Loucy (cell line): ENCODE results near the gene ARMC5.
A peak's percentile ranks its signal among the peaks of the same experiment; 100 is the strongest.

Experiments used
- H2AFZ ChIP-seq: fragments of 200-600 bp; sonication (generic); 2 replicates; pipeline ENCODE4 v1.6.0; 2016; ENCODE audit warnings: antibody characterized with exemption, mild to moderate bottlenecking, low read length, moderate library complexity
- H3F3A ChIP-seq: fragments of 200-600 bp; 2 replicates; pipeline ENCODE4 v1.6.0; 2016; ENCODE audit warnings: antibody characterized with exemption, low read depth, mild to moderate bottlenecking
- H3K27me3 ChIP-seq: fragments of 200-600 bp; sonication (generic); 2 replicates; pipeline ENCODE4 v1.6.1; 2014; ENCODE audit warnings: low read length, mild to moderate bottlenecking; ENCODE audit not compliant: insufficient read depth, poor library complexity, severe bottlenecking
- H3K36me3 ChIP-seq: fragments of 200-600 bp; sonication (generic); 2 replicates; pipeline ENCODE4 v1.6.1; 2016; ENCODE audit warnings: low read length; ENCODE audit not compliant: insufficient read depth
- H3K4me1 ChIP-seq: fragments of 200-600 bp; sonication (generic); 2 replicates; pipeline ENCODE4 v1.5.1; 2014; ENCODE audit warnings: low read length, mild to moderate bottlenecking; ENCODE audit not compliant: insufficient read depth, poor library complexity, severe bottlenecking
- H3K4me2 ChIP-seq: fragments of 200-600 bp; sonication (generic); 2 replicates; pipeline ENCODE4 v1.6.0; 2014; ENCODE audit warnings: antibody characterized with exemption, low read length, low read depth, mild to moderate bottlenecking; ENCODE audit not compliant: poor library complexity, severe bottlenecking
- H3K4me3 ChIP-seq: fragments of 200-600 bp; sonication (generic); 2 replicates; pipeline ENCODE4 v1.5.1; 2014; ENCODE audit warnings: low read length, mild to moderate bottlenecking, mixed read lengths; ENCODE audit not compliant: poor library complexity, severe bottlenecking
- H3K79me2 ChIP-seq: fragments of 200-600 bp; sonication (generic); 2 replicates; pipeline ENCODE4 v1.6.1; 2014; ENCODE audit warnings: low read length; ENCODE audit not compliant: insufficient read depth
- H3K9ac ChIP-seq: fragments of 200-600 bp; sonication (generic); 2 replicates; pipeline ENCODE4 v1.6.0; 2014; ENCODE audit warnings: mild to moderate bottlenecking, low read depth, low read length, moderate library complexity; ENCODE audit not compliant: poor library complexity, severe bottlenecking
- H3K9me2 ChIP-seq: fragments of 200-600 bp; sonication (generic); replicated peaks from 2 replicates; pipeline ENCODE4 v1.6.1; 2016; ENCODE audit warnings: low read depth, low read length, mixed read lengths
- H3K9me3 ChIP-seq: fragments of 200-600 bp; sonication (generic); 2 replicates; pipeline ENCODE4 v1.6.1; 2014; ENCODE audit warnings: mild to moderate bottlenecking, antibody characterized with exemption, low read length, low read depth; ENCODE audit not compliant: insufficient read depth
- H4K20me1 ChIP-seq: fragments of 200-600 bp; sonication (generic); 2 replicates; pipeline ENCODE4 v1.6.0; 2014; ENCODE audit warnings: antibody characterized with exemption, low read length, mild to moderate bottlenecking; ENCODE audit not compliant: insufficient read depth, poor library complexity, severe bottlenecking
- EZH2phosphoT487 ChIP-seq: fragments of 200-600 bp; IDR thresholded peaks from 2 replicates; pipeline ENCODE4 v1.6.1; 2018; ENCODE audit warnings: antibody characterized with exemption, mild to moderate bottlenecking, moderate library complexity, borderline replicate concordance
- TF ChIP-seq, protein P1 (sequence below): fragments of 200-600 bp; sonication (generic); conservative IDR thresholded peaks from 2 replicates; pipeline ENCODE4 v1.5.1; 2014; ENCODE audit warnings: mild to moderate bottlenecking, antibody characterized with exemption, low read length

Gene ARMC5

GRCh38 chr16:31451681-31452351, 7.5 kb upstream of the ARMC5 start:
- H4K20me1 ChIP-seq = peaks cover 15% of the 10 kb centered on the region
- no peak overlapping the region for H3K9ac ChIP-seq
- no peak overlapping the region for H3K4me2 ChIP-seq
- no peaks in the 10 kb centered on the region for H3K9me2 ChIP-seq
- H3F3A ChIP-seq = no peaks in the 10 kb centered on the region
- no peaks in the 10 kb centered on the region for H3K9me3 ChIP-seq
- no peaks in the 10 kb centered on the region for H3K36me3 ChIP-seq
- TF ChIP-seq EZH2phosphoT487 = no peak
- TF ChIP-seq, protein P1, sequence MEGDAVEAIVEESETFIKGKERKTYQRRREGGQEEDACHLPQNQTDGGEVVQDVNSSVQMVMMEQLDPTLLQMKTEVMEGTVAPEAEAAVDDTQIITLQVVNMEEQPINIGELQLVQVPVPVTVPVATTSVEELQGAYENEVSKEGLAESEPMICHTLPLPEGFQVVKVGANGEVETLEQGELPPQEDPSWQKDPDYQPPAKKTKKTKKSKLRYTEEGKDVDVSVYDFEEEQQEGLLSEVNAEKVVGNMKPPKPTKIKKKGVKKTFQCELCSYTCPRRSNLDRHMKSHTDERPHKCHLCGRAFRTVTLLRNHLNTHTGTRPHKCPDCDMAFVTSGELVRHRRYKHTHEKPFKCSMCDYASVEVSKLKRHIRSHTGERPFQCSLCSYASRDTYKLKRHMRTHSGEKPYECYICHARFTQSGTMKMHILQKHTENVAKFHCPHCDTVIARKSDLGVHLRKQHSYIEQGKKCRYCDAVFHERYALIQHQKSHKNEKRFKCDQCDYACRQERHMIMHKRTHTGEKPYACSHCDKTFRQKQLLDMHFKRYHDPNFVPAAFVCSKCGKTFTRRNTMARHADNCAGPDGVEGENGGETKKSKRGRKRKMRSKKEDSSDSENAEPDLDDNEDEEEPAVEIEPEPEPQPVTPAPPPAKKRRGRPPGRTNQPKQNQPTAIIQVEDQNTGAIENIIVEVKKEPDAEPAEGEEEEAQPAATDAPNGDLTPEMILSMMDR = peak; percentile 64
- no peak overlapping the region for H2AFZ ChIP-seq
- no peak overlapping the region for H3K4me3 ChIP-seq
- peaks cover 24% of the 10 kb centered on the region for H3K4me1 ChIP-seq
- no peaks in the 10 kb centered on the region for H3K27me3 ChIP-seq
- H3K79me2 ChIP-seq = peaks cover 20% of the 10 kb centered on the region

- Histone ChIP-seq H3K4me1 (peaks cover 32% of the 10 kb centered on the region), H3K4me2 (no peak overlapping the region), H3K79me2 (peaks cover 28% of the 10 kb centered on the region), H3K9me3 (no peaks in the 10 kb centered on the region), H3K9me2 (no peaks in the 10 kb centered on the region), H3F3A (peaks cover under 1% of the 10 kb centered on the region; the same call in 1 of the 2 replicates), H4K20me1 (peaks cover 24% of the 10 kb centered on the region), H2AFZ (no peak overlapping the region), H3K9ac (no peak overlapping the region), H3K27me3 (no peaks in the 10 kb centered on the region), H3K36me3 (no peaks in the 10 kb centered on the region), H3K4me3 (no peak overlapping the region)
- no peak for TF ChIP-seq EZH2phosphoT487
- TF ChIP-seq, protein P1 = no peak
Measured at GRCh38 chr16:31452631-31453106, 6.6 kb upstream of the ARMC5 start.

GRCh38 chr16:31453255-31454204, 5.8 kb upstream of the ARMC5 start:
- peaks cover 29% of the 10 kb centered on the region for H4K20me1 ChIP-seq
- peaks cover 31% of the 10 kb centered on the region for H3K79me2 ChIP-seq
- TF ChIP-seq EZH2phosphoT487 = no peak
- TF ChIP-seq, protein P1 = no peak
- H3K4me3 ChIP-seq = no peak overlapping the region
- peaks cover 6% of the 10 kb centered on the region for H3F3A ChIP-seq
- H3K36me3 ChIP-seq = no peaks in the 10 kb centered on the region
- H3K4me1 ChIP-seq = peaks cover 36% of the 10 kb centered on the region
- H3K9ac ChIP-seq = peak overlapping the region; percentile 29
- no peaks in the 10 kb centered on the region for H3K9me2 ChIP-seq
- H3K27me3 ChIP-seq = no peaks in the 10 kb centered on the region
- H3K4me2 ChIP-seq = no peak overlapping the region
- H2AFZ ChIP-seq = no peak overlapping the region
- no peaks in the 10 kb centered on the region for H3K9me3 ChIP-seq
